GM19351 (cell line): ENCODE data around the gene QPCT.

Source experiments
- ATAC-seq: cut with Tn5 transposase; IDR thresholded peaks from one replicate; pipeline ENCODE4 v1.9.1; 2021; ENCODE audit warnings: mild to moderate bottlenecking, moderate library complexity; ENCODE audit not compliant: unreplicated experiment

The QPCT gene

DNA sequence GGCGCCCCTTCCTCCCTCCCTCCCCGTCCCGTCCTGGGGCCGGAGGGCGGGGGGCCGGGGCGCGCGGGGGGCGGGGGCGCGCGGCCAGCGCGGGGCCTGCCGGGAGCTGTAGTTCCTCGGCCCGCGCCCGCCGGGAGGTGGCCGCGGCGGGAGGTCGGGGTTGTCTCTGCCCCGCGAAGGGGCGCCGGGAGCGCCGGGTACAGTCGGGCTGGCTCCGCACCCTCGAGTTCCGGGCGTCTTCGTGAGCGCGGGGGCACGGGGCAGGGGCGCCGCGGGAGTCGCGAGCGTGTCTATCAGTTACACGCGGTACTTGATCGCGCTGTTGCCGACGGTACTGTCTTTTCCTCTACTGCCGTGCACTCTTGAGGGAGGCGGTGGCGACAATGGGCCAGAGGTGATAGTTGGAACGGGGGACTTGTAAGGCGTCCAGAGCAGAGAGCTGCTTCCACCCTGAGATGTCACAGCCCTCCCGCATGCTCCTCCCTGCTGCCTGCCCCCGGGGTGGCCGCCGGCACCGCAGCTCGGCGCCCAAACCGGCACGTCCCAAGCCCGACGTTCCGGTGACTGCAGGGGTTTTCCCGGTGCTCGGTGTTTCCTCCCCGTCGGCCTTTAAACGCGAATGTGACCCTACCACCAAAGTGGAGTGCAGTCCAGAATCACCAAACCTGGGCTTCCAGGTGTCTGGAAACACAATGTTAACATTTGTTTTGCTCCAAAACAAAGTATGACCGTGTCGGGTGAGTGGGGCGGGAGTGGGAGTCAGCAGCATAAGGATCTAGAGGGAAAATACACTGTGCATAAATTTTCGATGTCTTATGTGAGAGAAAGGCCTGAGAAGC is 19.4 kb upstream of the QPCT start, which contains the start of gene PRKD3:
Gene PRKD3 (minus strand): TSS at position 48 of the 839 bp plus-strand sequence. CDS start 8,309 bp downstream, outside the sequence.
- ATAC-seq: peak; percentile 65

DNA sequence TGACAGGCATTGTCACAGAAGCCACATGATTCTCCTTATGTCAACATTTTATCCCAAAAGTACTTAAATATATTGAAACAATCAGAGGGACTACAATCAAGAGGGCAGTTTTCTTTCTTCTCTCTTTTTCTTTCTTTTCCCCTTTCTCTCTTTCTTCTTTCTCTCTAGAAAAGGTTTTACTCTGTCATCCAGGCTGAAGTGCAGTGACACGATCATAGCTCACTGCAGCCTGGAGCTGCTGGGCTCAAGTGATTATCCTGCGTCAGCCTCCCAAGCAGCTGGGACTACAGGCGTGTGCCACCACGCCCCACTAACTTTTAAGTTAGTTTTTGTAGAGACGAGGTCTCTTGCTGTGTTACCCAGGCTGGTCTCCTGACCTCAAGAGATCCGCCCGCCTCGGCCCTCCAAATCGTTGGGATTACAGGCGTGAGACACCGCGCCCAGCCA is 18.8 kb upstream of the QPCT start:
- no peak for ATAC-seq

- ATAC-seq: no peak
These were observed 18.1 kb upstream of the QPCT start for GRCh38 chr2:37326285-37326684.

DNA sequence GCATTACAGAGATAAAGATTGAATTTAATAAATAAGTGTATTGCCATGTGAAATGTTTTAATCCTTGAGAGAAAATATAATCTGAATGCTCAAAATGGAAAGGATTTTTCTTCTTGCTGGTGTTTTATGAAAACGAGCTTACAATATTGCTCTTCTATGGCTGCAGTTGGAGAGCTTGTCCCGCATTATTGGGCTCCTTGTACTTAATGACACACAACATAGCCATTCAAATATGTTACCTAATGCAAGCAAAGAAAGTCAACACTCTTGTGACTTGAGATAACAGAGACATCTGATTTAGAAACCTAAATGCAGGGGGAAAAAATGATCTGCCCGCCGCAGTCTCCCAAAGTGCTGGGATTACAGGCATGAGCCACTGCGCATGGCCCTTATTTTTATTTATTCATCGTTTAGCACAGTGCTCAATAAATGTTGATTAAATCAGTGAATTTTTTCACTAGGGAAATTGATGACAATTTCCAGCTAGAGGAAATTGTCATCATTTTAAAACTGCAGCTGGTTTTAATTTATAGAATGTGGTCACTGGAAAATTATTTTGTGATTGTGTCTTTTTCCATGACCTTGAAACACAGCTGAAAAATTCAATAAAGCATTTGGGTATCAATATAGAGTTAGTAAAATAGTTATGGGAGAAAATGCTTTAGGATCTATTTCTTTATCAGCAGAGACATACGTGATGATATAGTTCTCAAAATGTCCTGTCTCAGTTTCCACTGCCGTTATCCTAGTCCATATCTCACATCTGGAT is 17.4 kb upstream of the QPCT start:
- no peak for ATAC-seq

GRCh38 chr2:37330681-37331080 is 13.7 kb upstream of the QPCT start:
- ATAC-seq: no peak

- no peak for ATAC-seq
These were observed 11.9 kb upstream of the QPCT start for GRCh38 chr2:37332560-37332959.

DNA sequence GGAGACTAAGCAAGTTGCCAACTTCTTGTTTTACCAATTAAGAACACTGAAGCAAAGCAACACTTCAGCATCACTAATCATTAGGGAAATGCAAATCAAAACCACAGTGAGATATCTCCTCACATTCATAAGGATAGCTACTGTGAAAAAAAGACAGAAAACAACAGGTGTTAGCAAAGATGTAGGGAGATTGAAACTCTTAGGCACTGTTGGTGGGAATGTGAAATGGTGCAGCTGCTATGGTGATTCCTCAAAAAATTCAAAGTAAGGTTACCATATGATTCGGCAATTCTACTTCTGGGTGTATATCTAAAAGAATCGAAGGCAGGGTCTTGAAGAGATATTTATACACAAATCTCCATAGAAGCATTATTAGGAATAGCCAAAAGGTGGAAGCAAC is 11.2 kb upstream of the QPCT start:
- ATAC-seq: no peak

- no peak for ATAC-seq
These were observed 8.8 kb upstream of the QPCT start for GRCh38 chr2:37335604-37336003.

GRCh38 chr2:37337620-37338280 is 6.7 kb upstream of the QPCT start:
- no peak for ATAC-seq

- no peak for ATAC-seq
These were observed 5.5 kb upstream of the QPCT start for GRCh38 chr2:37338933-37339332.

DNA sequence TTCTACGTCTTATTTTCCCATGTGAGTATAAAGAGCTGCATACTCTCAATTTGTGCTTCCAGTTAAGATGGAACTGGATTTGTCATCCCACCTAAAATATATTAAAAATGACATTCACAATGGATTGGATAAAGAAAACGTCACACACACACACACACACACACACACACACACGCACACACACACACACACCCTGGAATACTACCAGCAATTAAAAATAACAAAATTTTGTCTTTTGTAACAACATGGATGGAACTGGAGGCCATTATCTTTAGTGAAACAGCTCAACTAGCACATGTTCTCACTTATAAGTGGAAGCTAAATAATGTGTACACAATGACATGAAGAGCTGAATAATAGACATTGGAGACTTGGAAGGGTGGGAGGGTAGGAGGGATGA is 3.8 kb upstream of the QPCT start:
- no peak for ATAC-seq

GRCh38 chr2:37342591-37343220 is 1.7 kb upstream of the QPCT start:
- ATAC-seq: no peak

DNA sequence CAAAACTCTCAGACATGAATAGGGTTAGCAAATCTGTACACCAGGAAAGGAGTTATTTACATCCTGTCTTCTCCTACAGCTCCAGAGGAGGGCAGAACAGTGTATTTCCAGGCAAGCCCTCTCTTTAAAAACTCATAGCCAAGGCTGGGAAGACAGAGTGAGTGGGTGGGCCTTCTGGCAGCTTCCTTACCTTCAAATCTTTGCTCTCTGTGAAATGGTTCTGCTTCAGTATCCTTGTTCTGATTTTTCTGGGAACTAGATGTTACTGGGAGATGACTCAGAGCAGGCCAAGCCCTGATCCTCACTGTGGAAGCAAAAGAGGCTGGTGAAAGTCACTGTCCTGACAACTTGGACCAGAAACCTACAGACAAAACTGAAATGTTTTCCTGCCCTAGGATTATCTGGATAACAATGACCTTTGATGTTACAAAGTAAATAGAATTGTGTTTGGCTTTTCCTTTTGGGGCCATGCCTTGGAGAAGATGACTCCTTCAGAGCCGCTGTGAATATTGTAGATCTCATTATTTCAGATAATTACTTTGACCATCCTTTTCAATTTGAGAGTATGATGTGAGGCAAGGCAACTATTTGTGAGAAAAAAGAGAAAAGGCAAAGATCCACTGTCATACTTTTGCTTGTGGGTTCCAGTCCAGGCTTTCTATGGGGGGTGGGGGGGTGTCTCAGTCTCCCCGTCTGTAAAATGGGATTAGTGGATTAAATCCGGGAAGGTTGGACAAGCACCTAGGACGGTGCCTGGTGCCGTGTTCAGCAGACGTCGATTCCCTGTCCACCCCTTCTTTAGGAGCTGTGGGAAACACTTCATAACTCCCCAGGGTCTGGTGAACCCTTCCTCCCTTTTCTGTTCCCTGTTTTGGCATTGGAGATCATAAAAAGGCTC is 644 bp upstream of the QPCT start:
- ATAC-seq: no peak

DNA sequence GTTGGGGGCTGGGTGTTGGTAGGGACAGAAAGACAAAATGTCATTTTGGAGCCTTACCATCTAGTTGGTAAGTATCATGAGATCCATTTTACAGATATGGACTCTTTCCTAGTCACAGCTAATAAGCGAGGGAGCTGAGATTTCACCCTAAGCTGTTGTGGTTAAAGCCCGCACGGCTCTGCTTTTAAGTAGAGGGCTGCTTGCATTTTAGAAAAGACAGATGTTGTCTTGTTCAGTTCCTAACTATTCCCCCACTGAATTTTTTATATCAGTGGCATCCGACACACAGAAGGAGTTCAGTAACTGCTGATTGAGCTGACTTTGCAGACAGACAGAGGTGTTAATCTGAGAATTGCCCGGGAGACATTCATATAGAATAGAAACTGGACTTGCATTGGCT is 3.7 kb downstream of the QPCT start:
- no peak for ATAC-seq

DNA sequence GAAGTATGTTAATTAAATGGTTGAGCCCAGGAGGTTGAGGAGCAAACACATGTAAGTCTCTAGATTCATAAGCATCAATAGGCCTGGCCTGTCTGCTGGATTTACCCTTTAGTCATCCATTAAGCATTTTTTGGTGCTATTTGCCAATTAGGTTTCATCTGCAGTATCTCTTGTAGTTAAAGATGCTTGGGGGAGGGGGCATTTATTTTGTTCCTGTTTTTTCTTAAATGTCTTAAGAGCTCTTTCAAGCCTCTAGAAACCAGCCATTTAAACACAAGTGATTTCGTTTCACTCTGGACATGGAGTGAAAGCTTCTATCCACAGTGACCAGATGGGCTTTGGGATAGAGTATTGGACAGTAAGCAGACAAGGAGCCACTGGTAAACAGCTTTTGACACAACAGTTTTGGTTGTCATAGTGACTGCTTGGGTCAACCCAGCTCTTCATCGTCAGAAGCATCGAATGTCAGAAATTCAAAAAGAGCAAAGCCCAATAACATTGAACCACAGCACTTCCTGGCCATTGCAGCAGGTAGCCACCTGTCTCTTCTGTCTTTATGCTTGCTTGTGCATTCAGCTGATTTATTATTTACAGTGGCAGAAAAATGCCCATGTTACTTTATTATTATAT is 4.9 kb downstream of the QPCT start:
- no peak for ATAC-seq

DNA sequence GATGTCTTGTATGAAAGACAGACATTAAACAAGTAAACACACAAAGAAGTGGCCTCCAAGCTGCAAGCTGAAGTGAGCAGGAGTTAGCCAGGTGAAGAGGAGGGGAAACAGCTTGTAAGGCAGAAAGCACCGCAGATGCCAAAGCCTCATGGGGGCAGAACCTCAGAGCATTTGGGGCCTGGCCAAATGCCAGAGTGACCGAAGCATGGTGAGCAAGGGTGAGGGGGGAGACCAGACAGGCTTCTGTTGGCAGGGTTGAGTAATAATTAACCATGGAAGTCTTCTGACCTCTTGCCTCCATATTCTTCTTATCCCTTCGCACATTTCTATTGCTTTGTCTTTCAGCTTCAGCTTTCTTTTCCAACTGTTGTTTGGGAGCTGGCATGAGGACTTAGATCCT is 5.6 kb downstream of the QPCT start:
- no peak for ATAC-seq

GRCh38 chr2:37354531-37354930 is 10.1 kb downstream of the QPCT start:
- ATAC-seq: no peak

- no peak for ATAC-seq
These were observed 11.3 kb downstream of the QPCT start for GRCh38 chr2:37355735-37356134.

DNA sequence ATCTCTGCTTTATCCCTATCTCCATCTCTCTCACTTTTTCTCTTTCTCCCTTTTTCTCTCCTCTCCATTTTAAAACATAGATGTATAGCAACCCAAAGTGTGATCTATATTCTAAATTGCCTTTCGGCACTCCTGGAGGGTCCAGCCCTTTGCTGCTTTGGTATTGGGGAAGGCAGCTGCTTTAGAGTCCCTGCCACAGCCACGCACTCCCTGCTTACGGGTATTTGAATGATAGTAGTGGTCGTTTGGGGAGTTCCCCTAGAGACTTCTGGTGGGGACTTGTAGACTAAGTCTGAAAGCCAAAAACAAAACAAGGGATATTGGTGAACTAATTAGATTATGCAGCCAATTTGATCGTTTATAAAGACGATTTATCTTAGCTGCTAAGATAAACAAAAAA is 11.9 kb downstream of the QPCT start:
- no peak for ATAC-seq

DNA sequence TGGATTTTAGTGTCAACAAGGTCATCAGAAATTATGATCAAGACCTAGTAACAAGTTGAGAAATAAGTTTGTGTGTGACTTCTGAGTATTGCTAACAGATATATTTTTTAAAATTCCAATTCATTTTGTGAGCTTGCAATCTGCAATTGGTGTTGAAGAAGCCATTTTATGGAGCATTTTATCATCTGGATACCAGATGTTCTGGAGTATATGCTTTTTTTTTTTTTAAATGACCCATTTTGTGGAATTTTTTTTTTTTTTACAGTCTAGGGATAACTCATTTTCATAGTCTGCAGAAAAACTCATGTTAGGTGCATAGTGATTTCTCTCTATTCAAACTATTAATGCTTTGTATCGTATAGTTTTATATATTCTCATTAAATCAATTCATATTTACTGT is 12.6 kb downstream of the QPCT start:
- ATAC-seq: no peak
